T-cell (primary cell): ENCODE data around the gene SUCLG1. TPM values are rescaled to one million over a fixed set of nuclear protein-coding genes. Genes with fewer than 3 reads are reported as not detected.
A peak's percentile ranks its signal among the peaks of the same experiment; 100 is the strongest.
"Not testable (repeated sequence)": the region's sequence is repeated elsewhere in the genome, so short reads cannot be mapped to it uniquely, and the experiment has no call there.

ENCODE experiments used
- ATAC-seq, 4 experiments: fragments of 200-7000 bp in 3 of 4; fragments of 150-1000 bp in 1 of 4; cut with Tn5 transposase; replicated peaks in 1 of 4; 1 replicate in 3 of 4; 2 replicates in 1 of 4; pipeline ENCODE4 v1.10.0; 2021; ENCODE audit warnings: moderate library complexity in 3 of 4, mild to moderate bottlenecking in 2 of 4, moderate number of reproducible peaks in 1 of 4
- CTCF ChIA-PET, 2 donors: fragments of 300-600 bp; sonication (Branson Sonifier 250); formaldehyde crosslinking; loops; one replicate each; lab custom pipeline; 2022; ENCODE audit warnings: antibody characterized with exemption in 2 of 2; lab: Charles Lee
- POLR2A ChIA-PET, 2 donors: fragments of 300-600 bp; sonication (Branson Sonifier 250); formaldehyde crosslinking; loops; one replicate each; lab custom pipeline; 2022; ENCODE audit warnings: antibody characterized with exemption in 2 of 2; lab: Charles Lee
- DNase-seq, 35 experiments: peaks; one replicate each; pipeline versions ENCODE4 v3.0.0 to v3.0.0-alpha.2; 2013 to 2023
- H3K27ac ChIP-seq: one replicate; pipeline ENCODE4 v1.5.1; 2013; ENCODE audit warnings: low read length
- H3K27me3 ChIP-seq, 2 experiments: replicated peaks in 1 of 2; 1 replicate in 1 of 2; 2 replicates in 1 of 2; pipeline versions ENCODE4 v1.6.1 to v1.7.0; 2013; ENCODE audit warnings: low read length in 1 of 2, mixed read lengths in 1 of 2; ENCODE audit not compliant: control insufficient read depth in 2 of 2, insufficient read depth in 2 of 2; ENCODE audit errors: extremely low read depth in 1 of 2
- H3K36me3 ChIP-seq, 2 donors: 1 replicate in 1 of 2; 2 replicates in 1 of 2; pipeline versions ENCODE4 v1.6.1 to v1.7.0; 2013; ENCODE audit warnings: low read length in 1 of 2; ENCODE audit not compliant: control insufficient read depth in 2 of 2, insufficient read depth in 1 of 2; ENCODE audit errors: extremely low read depth in 1 of 2
- H3K4me1 ChIP-seq, 2 experiments: 1 replicate in 1 of 2; 2 replicates in 1 of 2; pipeline versions ENCODE4 v1.6.1 to v1.7.0; 2013; ENCODE audit warnings: low read length in 2 of 2, mixed read lengths in 1 of 2; ENCODE audit not compliant: insufficient read depth in 2 of 2, control insufficient read depth in 1 of 2; ENCODE audit errors: extremely low read depth in 1 of 2
- H3K4me3 ChIP-seq, 2 donors: 1 replicate in 1 of 2; 2 replicates in 1 of 2; pipeline versions ENCODE4 v1.5.1 to v1.7.0; 2013; ENCODE audit warnings: mild to moderate bottlenecking in 2 of 2, low read length in 1 of 2, moderate library complexity in 1 of 2; ENCODE audit not compliant: control insufficient read depth in 1 of 2; ENCODE audit errors: extremely low read depth in 1 of 2
- H3K9me3 ChIP-seq: 2 replicates; pipeline ENCODE4 v1.7.0; 2013
- H3K27ac Mint-ChIP-seq, 2 donors: one replicate each; pipeline ENCODE4 v1.8.0; 2020 to 2021; ENCODE audit warnings: mild to moderate bottlenecking in 2 of 2, mixed read lengths in 2 of 2
- H3K27me3 Mint-ChIP-seq, 2 donors: one replicate each; pipeline ENCODE4 v1.8.0; 2021 to 2022; ENCODE audit warnings: mixed read lengths in 2 of 2
- H3K36me3 Mint-ChIP-seq: one replicate; pipeline ENCODE4 v1.8.0; 2021; ENCODE audit warnings: mixed read lengths
- H3K4me1 Mint-ChIP-seq, 3 donors: one replicate each; pipeline ENCODE4 v1.8.0; 2020 to 2022; ENCODE audit warnings: mixed read lengths in 3 of 3, mild to moderate bottlenecking in 1 of 3
- H3K4me3 Mint-ChIP-seq, 3 donors: one replicate each; pipeline ENCODE4 v1.8.0; 2020 to 2022; ENCODE audit warnings: mild to moderate bottlenecking in 3 of 3, mixed read lengths in 3 of 3, moderate library complexity in 3 of 3
- H3K9me3 Mint-ChIP-seq, 3 donors: one replicate each; pipeline ENCODE4 v1.8.0; 2020 to 2022; ENCODE audit warnings: mixed read lengths in 3 of 3
- WGBS: methylation state at CpG from one replicate; pipeline ENCODE4 v1.1.5; 2013; ENCODE audit warnings: missing lambda C conversion rate; ENCODE audit not compliant: insufficient coverage; 5-methylcytosine and 5-hydroxymethylcytosine counted together
- total RNA-seq, 35 experiments: library from RNA in 6 of 35; stranded (reverse) in 6 of 35; fragments of 120-200 nt in 1 of 35; gene quantifications; one replicate each; pipeline versions ENCODE4 v1.2.1 to v1.2.4 and lab custom pipeline; 2013 to 2026

SUCLG1 gene
- total RNA-seq, 5 donors from 2014 or later (not counting 1 experiment from before 2014, with no cell fraction given), result 38.9 to 49.3 (median 46.9) TPM

- DNase-seq, H3K9me3 ChIP-seq, H3K27ac Mint-ChIP-seq, H3K4me1 ChIP-seq, H3K27ac ChIP-seq, POLR2A ChIA-PET, H3K4me1 Mint-ChIP-seq, H3K4me3 ChIP-seq, H3K4me3 Mint-ChIP-seq, ATAC-seq, H3K27me3 ChIP-seq, CTCF ChIA-PET, H3K27me3 Mint-ChIP-seq, H3K9me3 Mint-ChIP-seq, H3K36me3 ChIP-seq, H3K36me3 Mint-ChIP-seq: not testable (repeated sequence)
- WGBS, result no CpG with 5 or more reads among the region's 1 CpG
These were observed 59.2 kb downstream of the SUCLG1 start for GRCh38 chr2:84399839-84400238.

- WGBS, result 55% methylated on average over 2 of the region's 3 CpGs
These were observed 63.3 kb downstream of the SUCLG1 start for GRCh38 chr2:84395820-84396219.

GRCh38 chr2:84394628-84395027 is 64.5 kb downstream of the SUCLG1 start:
- Mint-ChIP-seq H3K9me3 (peaks cover 0 to 5% (median 5%) of the 10 kb centered on the region in 3 donors), H3K4me3 (no peak overlapping the region), H3K27me3 (peaks cover 1 to 12% of the 10 kb centered on the region in 2 donors), H3K4me1 (peaks cover 0 to 6% (median 0%) of the 10 kb centered on the region in 3 donors), H3K27ac (no peak overlapping the region), H3K36me3 (no peaks in the 10 kb centered on the region)
- no peak for ATAC-seq
- no peak for DNase-seq
- H3K9me3 ChIP-seq, result no peaks in the 10 kb centered on the region
- H3K36me3 ChIP-seq, result no peaks in the 10 kb centered on the region
- no peaks in the 10 kb centered on the region for H3K4me1 ChIP-seq
- 40% methylated on average over 1 of the region's 2 CpGs for WGBS
- no peak overlapping the region for H3K4me3 ChIP-seq
- H3K27me3 ChIP-seq, result peaks cover 0 to 3% of the 10 kb centered on the region in 2 experiments
- CTCF ChIA-PET, result no interaction called here
- POLR2A ChIA-PET, result no interaction called here
- H3K27ac ChIP-seq, result no peak overlapping the region

More at GRCh38 chr2:84395820-84396219, 63.3 kb downstream of the SUCLG1 start:
- H3K4me3 ChIP-seq, result no peak overlapping the region
- H3K36me3 Mint-ChIP-seq, result no peaks in the 10 kb centered on the region
- POLR2A ChIA-PET, result no interaction called here
- peaks cover 1 to 15% of the 10 kb centered on the region in 2 donors for H3K27me3 Mint-ChIP-seq
- ATAC-seq (peak in 1 of 4 experiments; percentile 27), DNase-seq (no peak)
- no peaks in the 10 kb centered on the region for H3K4me1 ChIP-seq
- H3K27ac Mint-ChIP-seq, result no peak overlapping the region
- H3K27me3 ChIP-seq, result no peaks in the 10 kb centered on the region
- peaks cover 0 to 6% (median 0%) of the 10 kb centered on the region in 3 donors for H3K4me1 Mint-ChIP-seq
- no peak overlapping the region for H3K27ac ChIP-seq
- H3K9me3 Mint-ChIP-seq, result peaks cover 0 to 5% (median 5%) of the 10 kb centered on the region in 3 donors
- H3K9me3 ChIP-seq, result no peaks in the 10 kb centered on the region
- no peak overlapping the region for H3K4me3 Mint-ChIP-seq
- CTCF ChIA-PET, result no interaction called here
- H3K36me3 ChIP-seq, result no peaks in the 10 kb centered on the region

- ATAC-seq, result no peak
- peaks cover 1 to 12% of the 10 kb centered on the region in 2 donors for H3K27me3 Mint-ChIP-seq
- H3K36me3 ChIP-seq, result no peaks in the 10 kb centered on the region
- H3K4me1 Mint-ChIP-seq, result peaks cover 0 to 6% (median 0%) of the 10 kb centered on the region in 3 donors
- H3K4me1 ChIP-seq, result no peaks in the 10 kb centered on the region
- ChIA-PET POLR2A (no interaction called here), CTCF (no interaction called here)
- H3K27ac ChIP-seq, result no peak overlapping the region
- H3K9me3 ChIP-seq, result no peaks in the 10 kb centered on the region
- peaks cover 0 to 5% (median 5%) of the 10 kb centered on the region in 3 donors for H3K9me3 Mint-ChIP-seq
- no peaks in the 10 kb centered on the region for H3K36me3 Mint-ChIP-seq
- no peak for DNase-seq
- H3K4me3 Mint-ChIP-seq, result no peak overlapping the region
- peaks cover 0 to 6% of the 10 kb centered on the region in 2 experiments for H3K27me3 ChIP-seq
- H3K27ac Mint-ChIP-seq, result no peak overlapping the region
- H3K4me3 ChIP-seq, result no peak overlapping the region
These were observed 65.3 kb downstream of the SUCLG1 start for GRCh38 chr2:84393829-84394228.

- Histone ChIP-seq H3K27me3 (peaks cover 0 to 6% of the 10 kb centered on the region in 2 experiments), H3K36me3 (no peaks in the 10 kb centered on the region), H3K9me3 (no peaks in the 10 kb centered on the region), H3K4me1 (no peaks in the 10 kb centered on the region), H3K27ac (no peak overlapping the region), H3K4me3 (no peak overlapping the region)
- no peak for ATAC-seq
- no peaks in the 10 kb centered on the region for H3K36me3 Mint-ChIP-seq
- peaks cover 16 to 34% of the 10 kb centered on the region in 2 donors for H3K27me3 Mint-ChIP-seq
- no peak for DNase-seq
- no peak overlapping the region for H3K4me3 Mint-ChIP-seq
- no peak overlapping the region for H3K27ac Mint-ChIP-seq
- ChIA-PET POLR2A (no interaction called here), CTCF (no interaction called here)
- WGBS, result no CpG with 5 or more reads among the region's 1 CpG
- H3K9me3 Mint-ChIP-seq, result peaks cover 0 to 5% (median 5%) of the 10 kb centered on the region in 3 donors
- no peaks in the 10 kb centered on the region for H3K4me1 Mint-ChIP-seq
These were observed 69.3 kb downstream of the SUCLG1 start for GRCh38 chr2:84389794-84390193.

DNA sequence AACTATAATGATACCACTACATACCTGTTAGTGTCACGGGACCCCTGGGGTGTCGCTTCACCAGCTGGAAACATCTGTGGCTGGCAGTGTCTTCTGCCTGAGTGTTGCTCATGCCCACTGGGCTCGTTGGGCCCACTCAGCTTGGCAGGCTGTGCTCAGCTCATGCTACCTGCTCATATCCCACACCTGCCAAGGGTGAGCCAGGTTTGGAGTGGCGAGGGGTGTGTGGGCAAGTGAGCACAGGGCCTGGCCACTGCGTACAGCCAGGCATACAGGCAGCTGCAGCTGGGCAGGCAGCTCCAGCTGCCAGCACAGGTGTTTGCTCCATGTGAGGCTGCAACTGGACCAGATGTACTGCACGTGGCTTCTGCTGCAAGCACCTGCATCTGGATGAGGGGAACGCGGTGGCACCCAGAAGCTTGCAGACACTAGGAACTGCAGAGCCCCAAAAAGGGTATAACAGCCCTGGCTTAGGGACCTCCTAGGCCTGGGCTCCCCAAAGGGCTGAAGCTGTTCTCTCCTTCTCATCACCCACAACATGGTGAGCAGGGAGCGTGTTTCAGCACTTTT is 70.1 kb downstream of the SUCLG1 start:
- H3K4me3 ChIP-seq, result no peak overlapping the region
- CTCF ChIA-PET, result no interaction called here
- peaks cover 0 to 5% (median 5%) of the 10 kb centered on the region in 3 donors for H3K9me3 Mint-ChIP-seq

More for the DNA sequence above, 70.1 kb downstream of the SUCLG1 start:
- 67% methylated on average over 6 of the region's 9 CpGs for WGBS
- H3K4me3 Mint-ChIP-seq, result no peak overlapping the region
- DNase-seq (no peak), ATAC-seq (no peak)
- no peak overlapping the region for H3K27ac Mint-ChIP-seq
- Histone ChIP-seq H3K36me3 (no peaks in the 10 kb centered on the region), H3K27me3 (peaks cover 0 to 6% of the 10 kb centered on the region in 2 experiments), H3K27ac (no peak overlapping the region), H3K9me3 (no peaks in the 10 kb centered on the region), H3K4me1 (no peaks in the 10 kb centered on the region)
- H3K27me3 Mint-ChIP-seq, result peaks cover 20 to 41% of the 10 kb centered on the region in 2 donors
- no peaks in the 10 kb centered on the region for H3K36me3 Mint-ChIP-seq
- H3K4me1 Mint-ChIP-seq, result no peaks in the 10 kb centered on the region
- POLR2A ChIA-PET, result no interaction called here
